ENCODE measurements around the gene SMC1B. TPM values are rescaled to one million over a fixed set of nuclear protein-coding genes. Genes with fewer than 3 reads are reported as not detected.
A peak's percentile ranks its signal among the peaks of the same experiment; 100 is the strongest.

Gene SMC1B
- polyA plus RNA-seq, 4 donors = 0.04 to 0.35 TPM; not detected in 2

GRCh38 chr22:45317551-45318167 is 95.7 kb downstream of the SMC1B start:
- H3K4me1 ChIP-seq (ENCODE audit: control insufficient read depth in 3 of 3, insufficient read depth in 2 of 3, low read depth in 1 of 3, low read length in 2 of 3) = peaks cover 0 to 39% (median 3%) of the 10 kb centered on the region in 3 donors
- 43 to 66% (median 55%) methylated on average over 19 of the region's 19 CpGs for WGBS, 3 donors
- peak overlapping the region; percentile 66 to 86 (median 68) for H3K27ac ChIP-seq (ENCODE audit: low read depth in 1 of 3, low read length in 2 of 3)
- H3K27me3 ChIP-seq (ENCODE audit: control insufficient read depth in 3 of 3, insufficient read depth in 3 of 3, low read length in 3 of 3) = no peaks in the 10 kb centered on the region
- DNase-seq (peak; percentile 44 to 74), FAIRE-seq (no peak)
- peaks cover 0 to 20% (median 0%) of the 10 kb centered on the region in 3 donors for H3K36me3 ChIP-seq (ENCODE audit: control insufficient read depth in 3 of 3, insufficient read depth in 2 of 3, low read depth in 1 of 3, low read length in 3 of 3)
- H3K9me3 ChIP-seq (ENCODE audit: control insufficient read depth in 2 of 2, insufficient read depth in 1 of 2, low read depth in 1 of 2, low read length in 1 of 2) = no peaks in the 10 kb centered on the region
- H3K4me3 ChIP-seq (ENCODE audit: low read depth in 1 of 3, low read length in 3 of 3) = no peak overlapping the region

GRCh38 chr22:45316796-45317526 is 96.4 kb downstream of the SMC1B start:
- Histone ChIP-seq H3K4me3 (ENCODE audit: low read depth in 1 of 3, low read length in 3 of 3) (no peak overlapping the region), H3K4me1 (ENCODE audit: control insufficient read depth in 3 of 3, insufficient read depth in 2 of 3, low read depth in 1 of 3, low read length in 2 of 3) (peaks cover 0 to 39% (median 3%) of the 10 kb centered on the region in 3 donors), H3K27ac (ENCODE audit: low read depth in 1 of 3, low read length in 2 of 3) (peak overlapping the region in 2 of 3 donors; percentile 68 to 86), H3K27me3 (ENCODE audit: control insufficient read depth in 3 of 3, insufficient read depth in 3 of 3, low read length in 3 of 3) (no peaks in the 10 kb centered on the region), H3K9me3 (ENCODE audit: control insufficient read depth in 2 of 2, insufficient read depth in 1 of 2, low read depth in 1 of 2, low read length in 1 of 2) (no peaks in the 10 kb centered on the region), H3K36me3 (ENCODE audit: control insufficient read depth in 3 of 3, insufficient read depth in 2 of 3, low read depth in 1 of 3, low read length in 3 of 3) (peaks cover 0 to 21% (median 0%) of the 10 kb centered on the region in 3 donors)
- peak in 1 of 2 donors; percentile 22 for DNase-seq
- no peak for FAIRE-seq
- 88 to 91% (median 89%) methylated on average over 9 of the region's 9 CpGs for WGBS, 3 donors

- Histone ChIP-seq H3K4me3 (ENCODE audit: low read depth in 1 of 3, low read length in 3 of 3) (no peak overlapping the region), H3K4me1 (ENCODE audit: control insufficient read depth in 3 of 3, insufficient read depth in 2 of 3, low read depth in 1 of 3, low read length in 2 of 3) (peaks cover 0 to 39% (median 9%) of the 10 kb centered on the region in 3 donors), H3K27ac (ENCODE audit: low read depth in 1 of 3, low read length in 2 of 3) (no peak overlapping the region), H3K27me3 (ENCODE audit: control insufficient read depth in 3 of 3, insufficient read depth in 3 of 3, low read length in 3 of 3) (no peaks in the 10 kb centered on the region), H3K36me3 (ENCODE audit: control insufficient read depth in 3 of 3, insufficient read depth in 2 of 3, low read depth in 1 of 3, low read length in 3 of 3) (peaks cover 0 to 15% (median 0%) of the 10 kb centered on the region in 3 donors), H3K9me3 (ENCODE audit: control insufficient read depth in 2 of 2, insufficient read depth in 1 of 2, low read depth in 1 of 2, low read length in 1 of 2) (no peaks in the 10 kb centered on the region)
- no peak for DNase-seq
- no peak for FAIRE-seq
- WGBS, 3 donors = 93 to 94% (median 93%) methylated on average over 6 of the region's 6 CpGs
Observed at GRCh38 chr22:45314786-45315185, 98.6 kb downstream of the SMC1B start.

GRCh38 chr22:45314054-45314721 is 99.2 kb downstream of the SMC1B start:
- WGBS, 3 donors = 53 to 61% (median 61%) methylated on average over 8 of the region's 8 CpGs
- DNase-seq (peak in 1 of 2 donors; percentile 55), FAIRE-seq (no peak)
- Histone ChIP-seq H3K36me3 (ENCODE audit: control insufficient read depth in 3 of 3, insufficient read depth in 2 of 3, low read depth in 1 of 3, low read length in 3 of 3) (peaks cover 0 to 15% (median 0%) of the 10 kb centered on the region in 3 donors), H3K4me3 (ENCODE audit: low read depth in 1 of 3, low read length in 3 of 3) (no peak overlapping the region), H3K4me1 (ENCODE audit: control insufficient read depth in 3 of 3, insufficient read depth in 2 of 3, low read depth in 1 of 3, low read length in 2 of 3) (peaks cover 0 to 40% (median 6%) of the 10 kb centered on the region in 3 donors), H3K27ac (ENCODE audit: low read depth in 1 of 3, low read length in 2 of 3) (peak overlapping the region in 2 of 3 donors; percentile 36 to 44), H3K27me3 (ENCODE audit: control insufficient read depth in 3 of 3, insufficient read depth in 3 of 3, low read length in 3 of 3) (no peaks in the 10 kb centered on the region), H3K9me3 (ENCODE audit: control insufficient read depth in 2 of 2, insufficient read depth in 1 of 2, low read depth in 1 of 2, low read length in 1 of 2) (no peaks in the 10 kb centered on the region)

- no peaks in the 10 kb centered on the region for H3K27me3 ChIP-seq (ENCODE audit: control insufficient read depth in 3 of 3, insufficient read depth in 3 of 3, low read length in 3 of 3)
- no peak overlapping the region for H3K27ac ChIP-seq (ENCODE audit: low read depth in 1 of 3, low read length in 2 of 3)
- H3K4me1 ChIP-seq (ENCODE audit: control insufficient read depth in 3 of 3, insufficient read depth in 2 of 3, low read depth in 1 of 3, low read length in 2 of 3) = peaks cover 0 to 39% (median 6%) of the 10 kb centered on the region in 3 donors
- DNase-seq = no peak
- FAIRE-seq = no peak
- peaks cover 0 to 15% (median 0%) of the 10 kb centered on the region in 3 donors for H3K36me3 ChIP-seq (ENCODE audit: control insufficient read depth in 3 of 3, insufficient read depth in 2 of 3, low read depth in 1 of 3, low read length in 3 of 3)
- 59 to 70% (median 59%) methylated on average over 4 of the region's 4 CpGs for WGBS, 3 donors
- no peak overlapping the region for H3K4me3 ChIP-seq (ENCODE audit: low read depth in 1 of 3, low read length in 3 of 3)
- H3K9me3 ChIP-seq (ENCODE audit: control insufficient read depth in 2 of 2, insufficient read depth in 1 of 2, low read depth in 1 of 2, low read length in 1 of 2) = no peaks in the 10 kb centered on the region
Observed at GRCh38 chr22:45312856-45313255, 100.5 kb downstream of the SMC1B start.

GRCh38 chr22:45312415-45312814 is 101.0 kb downstream of the SMC1B start:
- no peak for FAIRE-seq

GRCh38 chr22:45310977-45311531 is 102.3 kb downstream of the SMC1B start:
- Histone ChIP-seq H3K27ac (ENCODE audit: low read depth in 1 of 3, low read length in 2 of 3) (peak overlapping the region in 2 of 3 donors; percentile 64 to 85), H3K4me3 (ENCODE audit: low read depth in 1 of 3, low read length in 3 of 3) (peak overlapping the region in 2 of 3 donors; percentile 86 to 92), H3K4me1 (ENCODE audit: control insufficient read depth in 3 of 3, insufficient read depth in 2 of 3, low read depth in 1 of 3, low read length in 2 of 3) (peaks cover 0 to 39% (median 6%) of the 10 kb centered on the region in 3 donors), H3K9me3 (ENCODE audit: control insufficient read depth in 2 of 2, insufficient read depth in 1 of 2, low read depth in 1 of 2, low read length in 1 of 2) (no peaks in the 10 kb centered on the region), H3K27me3 (ENCODE audit: control insufficient read depth in 3 of 3, insufficient read depth in 3 of 3, low read length in 3 of 3) (no peaks in the 10 kb centered on the region), H3K36me3 (ENCODE audit: control insufficient read depth in 3 of 3, insufficient read depth in 2 of 3, low read depth in 1 of 3, low read length in 3 of 3) (peaks cover 0 to 12% (median 0%) of the 10 kb centered on the region in 3 donors)
- DNase-seq (peak in 1 of 2 donors; percentile 47), FAIRE-seq (no peak)
- 40 to 44% (median 42%) methylated on average over 14 of the region's 14 CpGs for WGBS, 3 donors

More at GRCh38 chr22:45312415-45312814, 101.0 kb downstream of the SMC1B start:
- peaks cover 0 to 15% (median 0%) of the 10 kb centered on the region in 3 donors for H3K36me3 ChIP-seq (ENCODE audit: control insufficient read depth in 3 of 3, insufficient read depth in 2 of 3, low read depth in 1 of 3, low read length in 3 of 3)
- peaks cover 0 to 34% (median 6%) of the 10 kb centered on the region in 3 donors for H3K4me1 ChIP-seq (ENCODE audit: control insufficient read depth in 3 of 3, insufficient read depth in 2 of 3, low read depth in 1 of 3, low read length in 2 of 3)
- no peaks in the 10 kb centered on the region for H3K27me3 ChIP-seq (ENCODE audit: control insufficient read depth in 3 of 3, insufficient read depth in 3 of 3, low read length in 3 of 3)
- DNase-seq = no peak
- no peak overlapping the region for H3K4me3 ChIP-seq (ENCODE audit: low read depth in 1 of 3, low read length in 3 of 3)
- 90 to 91% (median 91%) methylated on average over 8 of the region's 8 CpGs for WGBS, 3 donors
- no peaks in the 10 kb centered on the region for H3K9me3 ChIP-seq (ENCODE audit: control insufficient read depth in 2 of 2, insufficient read depth in 1 of 2, low read depth in 1 of 2, low read length in 1 of 2)
- no peak overlapping the region for H3K27ac ChIP-seq (ENCODE audit: low read depth in 1 of 3, low read length in 2 of 3)

Data from small intestine (tissue), 7 donors.